Peyer's patch (tissue), 4 donors: ENCODE data around the gene ATP6V0C.

Experiments
- POLR2A ChIP-seq, 2 donors: fragments of 450-650 bp; IDR thresholded peaks; one replicate each; pipeline ENCODE4 v1.5.1; 2017; ENCODE audit warnings: antibody characterized with exemption in 2 of 2, mild to moderate bottlenecking in 2 of 2, moderate library complexity in 2 of 2
- TF ChIP-seq, protein P1 (sequence below), 6 experiments: fragments of 450-650 bp in 4 of 6; fragments of 200-600 bp in 2 of 6; sonication (generic) in 1 of 6; IDR thresholded peaks; one replicate each; pipeline ENCODE4 v1.5.1; 2017 to 2019; ENCODE audit warnings: antibody characterized with exemption in 6 of 6, mild to moderate bottlenecking in 3 of 6, moderate library complexity in 1 of 6

DNA sequence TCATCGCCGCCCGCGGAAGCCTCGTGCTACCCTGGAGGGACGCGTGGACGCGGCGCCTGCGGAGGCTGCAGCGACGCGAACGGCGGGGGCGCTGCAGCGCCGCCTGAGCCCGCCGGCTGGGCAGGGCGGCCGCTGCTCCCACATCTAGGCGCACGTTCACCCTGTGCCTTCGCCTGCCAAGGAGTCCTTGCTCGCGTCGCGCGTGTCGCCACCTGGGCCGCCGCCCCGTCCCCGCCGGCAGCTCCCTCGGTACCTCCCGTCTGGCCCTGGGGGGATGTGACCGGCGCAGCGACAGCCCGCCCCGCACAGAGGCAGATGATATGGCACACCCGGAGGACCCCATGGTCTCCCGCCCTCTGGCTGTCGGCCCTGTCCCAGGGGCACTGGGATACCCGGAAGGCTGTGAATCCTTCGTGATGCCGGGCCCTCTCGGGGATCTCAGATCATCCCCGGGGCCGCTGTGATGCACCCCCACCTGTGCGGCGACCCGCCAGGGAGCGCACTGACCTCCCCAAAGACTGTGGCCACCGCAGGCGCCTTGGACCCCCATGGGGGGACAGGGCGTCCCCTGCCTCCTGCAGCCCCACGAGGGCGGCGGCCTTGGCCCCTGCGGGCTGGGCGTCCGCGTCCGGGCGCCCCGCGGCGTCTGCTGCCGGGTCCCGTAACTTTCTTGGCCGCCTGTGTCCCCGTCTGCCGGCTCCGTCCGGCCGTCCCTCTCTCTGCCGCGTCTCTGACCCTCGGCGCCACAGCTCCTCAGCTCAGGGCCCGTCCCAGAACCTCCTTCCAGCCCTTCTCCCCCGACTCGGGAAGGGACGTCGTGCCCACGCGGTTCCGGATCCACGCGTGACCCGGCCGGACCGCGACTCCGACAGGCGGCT, 39.5 kb upstream of the ATP6V0C start:
- no peak for TF ChIP-seq POLR2A (IDR thresholded peaks at IDR 0.05)
- TF ChIP-seq, protein P1, sequence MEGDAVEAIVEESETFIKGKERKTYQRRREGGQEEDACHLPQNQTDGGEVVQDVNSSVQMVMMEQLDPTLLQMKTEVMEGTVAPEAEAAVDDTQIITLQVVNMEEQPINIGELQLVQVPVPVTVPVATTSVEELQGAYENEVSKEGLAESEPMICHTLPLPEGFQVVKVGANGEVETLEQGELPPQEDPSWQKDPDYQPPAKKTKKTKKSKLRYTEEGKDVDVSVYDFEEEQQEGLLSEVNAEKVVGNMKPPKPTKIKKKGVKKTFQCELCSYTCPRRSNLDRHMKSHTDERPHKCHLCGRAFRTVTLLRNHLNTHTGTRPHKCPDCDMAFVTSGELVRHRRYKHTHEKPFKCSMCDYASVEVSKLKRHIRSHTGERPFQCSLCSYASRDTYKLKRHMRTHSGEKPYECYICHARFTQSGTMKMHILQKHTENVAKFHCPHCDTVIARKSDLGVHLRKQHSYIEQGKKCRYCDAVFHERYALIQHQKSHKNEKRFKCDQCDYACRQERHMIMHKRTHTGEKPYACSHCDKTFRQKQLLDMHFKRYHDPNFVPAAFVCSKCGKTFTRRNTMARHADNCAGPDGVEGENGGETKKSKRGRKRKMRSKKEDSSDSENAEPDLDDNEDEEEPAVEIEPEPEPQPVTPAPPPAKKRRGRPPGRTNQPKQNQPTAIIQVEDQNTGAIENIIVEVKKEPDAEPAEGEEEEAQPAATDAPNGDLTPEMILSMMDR (IDR thresholded peaks at IDR 0.05): peak in 5 of 6 experiments; percentile 9 to 46 (median 40)
